Measurements from ENCODE around the gene SEZ6L. TPM values are rescaled to one million over a fixed set of nuclear protein-coding genes. Genes with fewer than 3 reads are reported as not detected.

The SEZ6L gene
- polyA plus RNA-seq, 2 of the 4 experiments (the other 2 are of a cell fraction) = not detected

DNA sequence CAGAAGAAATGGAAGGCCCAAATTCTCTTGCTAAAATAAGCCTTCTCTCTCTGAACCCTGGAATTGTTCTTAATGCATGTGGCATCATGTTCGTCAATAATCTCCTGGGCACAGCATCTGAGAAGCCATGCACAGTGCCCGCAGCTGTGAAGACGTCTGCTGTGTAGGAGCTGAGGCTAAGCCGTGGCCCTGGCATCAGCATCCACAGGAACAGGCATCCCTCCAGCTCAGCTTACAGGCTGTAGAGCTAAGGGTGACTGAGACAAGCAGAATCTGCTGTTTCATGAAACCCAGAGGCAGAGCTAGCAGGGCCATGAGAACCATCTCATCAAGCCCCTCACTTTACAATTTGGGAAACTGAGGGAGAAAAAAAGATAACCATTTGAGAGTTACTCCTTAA lies 60.6 kb downstream of the SEZ6L start:
- POLR2A ChIA-PET = no interaction called here
- WGBS (ENCODE audit: missing lambda C conversion rate) = 0% methylated on average over 1 of the region's 4 CpGs
- ATAC-seq = no peak
- H3K4me2 ChIP-seq = no peak overlapping the region
- no peaks in the 10 kb centered on the region for H3K9me3 ChIP-seq
- DNase-seq (ENCODE audit: low read depth in 1 of 2, low spot score in 1 of 2) = no peak
- CTCF ChIA-PET = no interaction called here
- no peak for FAIRE-seq
- H3K4me1 ChIP-seq = no peaks in the 10 kb centered on the region
- no peak overlapping the region for H3K27ac ChIP-seq
- no peak overlapping the region for H3K4me3 ChIP-seq
- TF ChIP-seq ZNF302 (CRISPR knock-in tag; IDR thresholded peaks at IDR 0.05) (no peak), RNF2 (IDR thresholded peaks at IDR 0.05; ENCODE audit: borderline replicate concordance, low read depth) (no peak), FOXS1 (CRISPR knock-in tag; IDR thresholded peaks at IDR 0.05) (no peak), KDM1A (IDR thresholded peaks at IDR 0.05; ENCODE audit: low read depth) (no peak), POLR2AphosphoS2 (conservative IDR thresholded peaks at IDR 0.05; ENCODE audit: low read length) (no peak), ELK1 (IDR thresholded peaks at IDR 0.05; ENCODE audit: low read depth, low read length) (no peak)
- TF ChIP-seq, protein P1, sequence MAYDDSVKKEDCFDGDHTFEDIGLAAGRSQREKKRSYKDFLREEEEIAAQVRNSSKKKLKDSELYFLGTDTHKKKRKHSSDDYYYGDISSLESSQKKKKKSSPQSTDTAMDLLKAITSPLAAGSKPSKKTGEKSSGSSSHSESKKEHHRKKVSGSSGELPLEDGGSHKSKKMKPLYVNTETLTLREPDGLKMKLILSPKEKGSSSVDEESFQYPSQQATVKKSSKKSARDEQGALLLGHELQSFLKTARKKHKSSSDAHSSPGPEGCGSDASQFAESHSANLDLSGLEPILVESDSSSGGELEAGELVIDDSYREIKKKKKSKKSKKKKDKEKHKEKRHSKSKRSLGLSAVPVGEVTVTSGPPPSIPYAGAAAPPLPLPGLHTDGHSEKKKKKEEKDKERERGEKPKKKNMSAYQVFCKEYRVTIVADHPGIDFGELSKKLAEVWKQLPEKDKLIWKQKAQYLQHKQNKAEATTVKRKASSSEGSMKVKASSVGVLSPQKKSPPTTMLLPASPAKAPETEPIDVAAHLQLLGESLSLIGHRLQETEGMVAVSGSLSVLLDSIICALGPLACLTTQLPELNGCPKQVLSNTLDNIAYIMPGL (CRISPR knock-in tag; IDR thresholded peaks at IDR 0.05; ENCODE audit: borderline replicate concordance) = no peak

DNA sequence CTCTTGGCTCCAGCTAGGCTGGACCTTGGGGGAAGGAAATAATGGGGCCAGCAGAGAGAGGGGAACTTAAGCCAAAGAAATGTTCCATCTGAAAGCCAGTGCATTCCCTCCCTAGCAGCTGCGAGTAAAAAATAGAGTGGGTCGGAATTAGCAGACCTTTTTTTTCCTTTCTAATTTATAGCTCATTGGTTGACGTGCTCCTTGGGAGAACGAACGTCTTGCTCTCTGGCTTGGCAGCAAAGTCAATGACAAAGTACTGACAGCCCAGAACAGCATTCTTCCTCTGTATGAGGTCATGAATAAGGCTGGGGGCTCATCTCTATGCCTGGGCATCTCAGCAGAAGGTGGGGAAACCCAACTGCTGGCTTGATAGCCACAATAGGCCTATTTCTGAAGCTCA lies 65.0 kb downstream of the SEZ6L start:
- Histone ChIP-seq H3K4me1 (no peaks in the 10 kb centered on the region), H3K9me3 (no peaks in the 10 kb centered on the region), H3K4me2 (no peak overlapping the region), H3K27ac (no peak overlapping the region), H3K4me3 (no peak overlapping the region)
- ChIA-PET POLR2A (no interaction called here), CTCF (interaction anchor here (0.7 kb wide), 1 partner anchor 70 kb away, joined by 4 read pairs; no protein-coding TSS in a partner anchor)
- WGBS (ENCODE audit: missing lambda C conversion rate) = 24% methylated on average over 5 of the region's 5 CpGs
- ATAC-seq (no peak), DNase-seq (ENCODE audit: low read depth in 1 of 2, low spot score in 1 of 2) (no peak), FAIRE-seq (no peak)
- no peak for TF ChIP-seq ATOH8 (CRISPR knock-in tag; IDR thresholded peaks at IDR 0.05; ENCODE audit: low read depth)
- no peak for TF ChIP-seq PBX3 (IDR thresholded peaks at IDR 0.05)
- TF ChIP-seq SMC3 (IDR thresholded peaks at IDR 0.05) = no peak
- no peak for TF ChIP-seq KDM1A (IDR thresholded peaks at IDR 0.05; ENCODE audit: low read depth)
- TF ChIP-seq USF2 (IDR thresholded peaks at IDR 0.05) = no peak
- no peak for TF ChIP-seq FOSB (CRISPR knock-in tag; IDR thresholded peaks at IDR 0.05)

- ChIA-PET POLR2A (no interaction called here), CTCF (no interaction called here)
- ATAC-seq = no peak
- WGBS (ENCODE audit: missing lambda C conversion rate) = 4% methylated on average over 8 of the region's 11 CpGs
- Histone ChIP-seq H3K27ac (no peak overlapping the region), H3K4me2 (no peak overlapping the region), H3K4me3 (no peak overlapping the region), H3K9me3 (no peaks in the 10 kb centered on the region), H3K4me1 (no peaks in the 10 kb centered on the region)
- DNase-seq (ENCODE audit: low read depth in 1 of 2, low spot score in 1 of 2) = no peak
- no peak for FAIRE-seq
- no peak for TF ChIP-seq HOXB13 (CRISPR knock-in tag; IDR thresholded peaks at IDR 0.05; ENCODE audit: low read depth)
- TF ChIP-seq FOSB (CRISPR knock-in tag; IDR thresholded peaks at IDR 0.05) = no peak
- TF ChIP-seq ZSCAN20 (CRISPR knock-in tag; IDR thresholded peaks at IDR 0.05) = no peak
- TF ChIP-seq HEYL (CRISPR knock-in tag; IDR thresholded peaks at IDR 0.05) = no peak
- TF ChIP-seq USF2 (IDR thresholded peaks at IDR 0.05) = no peak
- TF ChIP-seq HOXB5 (CRISPR knock-in tag; IDR thresholded peaks at IDR 0.05) = no peak
- no peak for TF ChIP-seq RAD21 (conservative IDR thresholded peaks at IDR 0.05 in 1 of 2, IDR thresholded peaks at IDR 0.05 in 1 of 2)
- TF ChIP-seq REST (IDR thresholded peaks at IDR 0.05) = no peak
- no peak for TF ChIP-seq FOSL2 (IDR thresholded peaks at IDR 0.05)
- TF ChIP-seq FOSL2 (CRISPR knock-in tag; IDR thresholded peaks at IDR 0.05) = no peak
- no peak for TF ChIP-seq GATA3 (IDR thresholded peaks at IDR 0.05; ENCODE audit: borderline replicate concordance)
- TF ChIP-seq KDM5A (IDR thresholded peaks at IDR 0.05) = no peak
These were observed 66.7 kb downstream of the SEZ6L start for GRCh38 chr22:26235792-26236487.

Measured in A549 (cell line).